ENCODE results near the gene RNF114.
"Not testable (repeated sequence)": the region's sequence is repeated elsewhere in the genome, so short reads cannot be mapped to it uniquely, and the experiment has no call there.

The RNF114 gene, protein sequence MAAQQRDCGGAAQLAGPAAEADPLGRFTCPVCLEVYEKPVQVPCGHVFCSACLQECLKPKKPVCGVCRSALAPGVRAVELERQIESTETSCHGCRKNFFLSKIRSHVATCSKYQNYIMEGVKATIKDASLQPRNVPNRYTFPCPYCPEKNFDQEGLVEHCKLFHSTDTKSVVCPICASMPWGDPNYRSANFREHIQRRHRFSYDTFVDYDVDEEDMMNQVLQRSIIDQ

DNA sequence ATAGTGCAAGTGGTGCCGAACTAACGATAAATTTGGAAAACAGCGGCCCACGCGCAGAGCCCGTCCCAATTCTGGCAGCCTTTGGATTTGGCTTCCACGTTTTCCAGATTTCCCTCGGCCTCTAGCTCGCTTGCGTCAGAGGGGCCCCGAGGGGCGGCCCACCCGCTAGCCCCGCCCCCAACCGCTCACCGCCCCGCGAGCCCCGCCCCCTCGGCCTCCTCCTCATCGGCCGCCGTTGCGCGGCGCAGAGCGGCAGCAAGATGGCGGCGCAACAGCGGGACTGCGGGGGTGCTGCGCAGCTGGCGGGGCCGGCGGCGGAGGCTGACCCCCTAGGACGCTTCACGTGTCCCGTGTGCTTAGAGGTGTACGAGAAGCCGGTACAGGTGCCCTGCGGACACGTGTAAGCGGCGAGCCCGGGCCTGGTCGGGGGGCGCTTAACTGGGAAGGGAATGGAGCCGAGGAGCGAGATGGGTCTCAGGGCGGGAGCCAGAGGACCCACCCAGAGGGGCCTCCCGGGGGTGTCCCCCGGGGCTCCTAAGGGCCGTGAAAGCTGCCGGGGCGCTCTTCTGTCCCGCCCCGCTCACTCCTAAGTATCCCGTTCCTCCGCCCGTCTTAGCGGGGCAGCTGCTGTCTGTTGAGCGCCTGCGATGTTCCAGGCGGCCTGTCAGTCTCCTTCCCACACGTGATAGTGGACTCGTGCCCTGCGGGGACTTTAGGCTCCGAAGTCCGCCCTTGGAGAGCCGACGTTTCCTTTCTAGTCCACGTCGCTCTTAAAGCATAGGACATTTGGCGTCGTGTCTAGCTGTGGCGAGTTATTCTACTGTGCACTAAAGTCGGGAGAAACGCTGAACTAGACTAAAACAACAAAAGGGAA lies at the start of gene RNF114:
TSS of gene RNF114 (plus strand) at position 245 of the 874 bp plus-strand sequence. CDS start at position 261, 16 bp downstream.
- DNase-seq: peak; percentile 97

DNA sequence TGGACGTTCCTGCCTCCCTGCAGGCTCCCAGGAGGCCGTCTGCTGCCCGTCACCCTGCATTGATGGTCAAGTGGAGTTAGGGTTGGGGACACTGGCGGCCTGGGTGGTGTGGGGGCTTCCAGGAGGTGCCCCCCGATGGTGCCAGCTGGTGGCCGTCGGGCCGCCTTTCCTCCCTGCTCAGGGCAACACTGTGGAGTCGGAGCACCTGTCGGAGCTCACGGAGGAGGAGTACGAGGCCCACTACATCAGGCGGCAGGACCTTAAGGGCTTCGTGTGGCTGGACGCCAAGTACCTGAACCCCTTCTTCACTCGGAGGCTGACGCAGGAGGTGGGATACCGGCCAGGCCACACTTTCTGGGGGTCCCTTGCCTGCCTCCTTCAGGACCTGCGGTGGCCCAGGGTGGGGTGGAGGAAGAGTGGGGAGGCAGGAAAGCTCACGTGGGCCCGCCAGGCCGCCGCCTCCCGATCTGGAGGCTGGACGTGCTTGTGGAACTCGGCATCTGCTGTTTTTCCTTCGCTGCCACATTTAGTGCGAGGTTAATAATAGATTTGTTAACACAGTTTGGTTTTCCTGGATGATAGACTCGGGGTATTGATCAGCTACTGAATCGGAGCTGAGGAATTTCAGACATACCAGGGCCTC lies 49.5 kb upstream of the RNF114 start:
- no peak for DNase-seq

DNA sequence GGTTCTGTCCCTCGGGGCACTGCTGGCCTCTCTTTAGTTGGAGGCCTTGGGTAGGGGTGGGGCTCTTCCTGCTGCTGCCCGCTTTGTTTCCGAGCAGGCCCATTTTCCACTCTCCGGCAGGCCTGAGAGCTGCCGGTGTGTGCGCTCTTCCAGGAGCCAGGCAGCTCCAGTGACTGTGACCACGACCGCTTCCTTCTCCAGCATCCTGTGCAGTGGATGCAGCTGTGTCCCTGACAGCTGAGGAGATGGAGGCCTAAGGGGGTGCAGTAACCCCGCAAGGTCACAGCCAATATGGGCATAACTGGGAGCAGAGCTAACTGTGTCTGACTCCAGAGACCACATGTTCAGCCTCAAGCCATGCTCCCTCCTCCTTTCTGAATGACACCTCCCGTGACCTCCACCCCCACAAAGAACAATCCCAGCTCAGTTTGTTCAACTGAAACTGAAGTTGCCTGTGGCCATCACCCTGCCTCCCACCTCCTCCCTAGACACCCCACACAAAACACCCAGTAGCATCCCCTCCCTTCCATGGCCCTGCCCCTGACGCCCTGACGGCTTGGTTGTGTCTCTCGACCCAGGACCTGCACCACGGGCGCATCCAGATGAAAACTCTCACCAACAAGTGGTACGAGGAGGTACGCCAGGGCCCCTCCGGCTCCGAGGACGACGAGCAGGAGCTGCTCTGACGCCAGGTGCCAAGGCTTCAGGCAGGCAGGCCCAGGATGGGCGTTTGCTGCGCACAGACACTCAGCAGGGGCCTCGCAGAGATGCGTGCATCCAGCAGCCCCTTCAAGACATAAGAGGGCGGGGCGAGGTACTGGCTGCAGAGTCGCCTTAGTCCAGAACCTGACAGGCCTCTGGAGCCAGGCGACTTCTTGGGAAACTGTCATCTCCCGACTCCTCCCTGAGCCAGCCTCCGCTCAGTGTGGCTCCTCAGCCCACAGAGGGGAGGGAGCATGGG lies 48.7 kb upstream of the RNF114 start:
- DNase-seq: no peak

DNA sequence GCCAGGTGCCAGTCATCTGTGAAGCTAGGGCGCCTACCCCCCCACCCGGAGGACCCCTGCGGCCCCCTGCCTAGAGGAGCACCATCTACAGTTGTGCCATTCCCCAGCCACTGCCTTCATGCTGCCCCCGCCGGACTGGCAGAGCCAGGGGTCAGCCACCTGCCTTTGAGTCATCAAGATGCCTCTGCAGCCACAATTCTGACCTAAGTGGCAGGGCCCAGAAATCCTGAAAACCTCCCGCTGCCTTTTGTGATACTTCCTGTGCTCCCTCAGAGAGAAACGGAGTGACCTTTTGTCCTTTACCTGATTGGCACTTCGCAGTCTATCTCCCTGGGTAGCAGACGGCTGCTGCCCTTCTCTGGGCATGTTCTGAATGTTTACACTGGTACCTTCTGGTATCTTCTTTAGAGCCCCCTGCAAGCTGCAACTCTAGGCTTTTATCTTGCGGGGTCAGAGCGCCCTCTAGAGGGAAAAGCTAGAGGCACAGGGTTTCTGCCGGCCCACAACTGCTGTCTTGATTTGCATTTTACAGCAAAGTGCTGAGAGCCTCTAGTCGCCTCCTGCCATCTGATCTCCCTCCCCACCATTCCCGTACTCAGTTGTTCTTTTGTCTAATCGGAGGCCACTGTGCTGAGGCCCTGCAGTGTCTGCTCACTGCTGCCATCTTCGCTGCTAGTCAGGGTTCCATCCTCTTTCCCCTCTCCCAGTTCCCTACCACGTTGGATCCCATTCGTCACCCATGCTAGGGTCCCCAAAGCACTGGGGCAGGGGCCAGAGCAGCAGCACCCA lies 47.8 kb upstream of the RNF114 start:
- peak; percentile 50 for DNase-seq

DNA sequence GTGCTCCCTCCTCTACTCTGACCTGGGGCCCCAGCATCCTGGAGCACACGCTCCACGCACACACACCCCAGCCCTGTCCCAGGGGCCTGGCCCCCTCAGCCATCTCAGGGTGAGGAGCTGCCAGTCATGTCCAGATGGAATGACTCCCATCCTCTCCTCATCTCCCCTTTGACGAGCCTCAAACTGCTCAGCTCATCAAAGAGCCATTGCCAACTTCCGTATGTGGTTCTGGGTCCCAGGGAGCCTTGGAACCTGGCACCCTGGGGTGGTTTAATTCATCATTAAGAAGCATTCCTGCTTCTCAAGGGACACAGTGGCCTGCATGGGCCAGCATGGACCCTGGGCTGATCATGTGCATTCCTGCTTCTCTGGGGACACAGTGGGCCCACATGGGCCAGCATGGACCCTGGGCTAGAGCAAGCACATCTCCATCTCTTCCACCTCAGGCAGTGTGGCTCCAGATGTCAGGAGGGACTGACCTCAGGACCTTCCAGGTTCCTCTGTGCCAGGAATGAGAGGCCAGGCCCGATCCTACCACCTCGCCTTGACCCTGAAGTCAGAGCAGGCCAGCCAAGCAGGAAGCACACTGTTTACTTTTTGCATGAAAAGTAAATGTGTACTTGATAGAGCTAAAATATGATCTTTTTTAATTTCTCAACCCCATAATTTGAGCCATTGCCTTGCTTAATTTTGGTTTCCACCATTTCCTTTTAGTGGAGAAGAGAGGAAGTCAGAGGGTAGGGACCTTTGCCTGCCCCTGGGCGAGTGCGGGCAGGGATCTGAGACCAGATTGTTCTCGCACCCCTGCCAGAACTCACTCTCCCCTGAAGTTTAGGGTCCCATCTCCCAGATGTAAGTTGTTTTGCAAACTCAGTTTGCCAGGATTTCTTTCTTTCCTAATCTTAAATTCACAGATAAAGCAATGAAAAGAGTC lies 46.9 kb upstream of the RNF114 start:
- no peak for DNase-seq

DNA sequence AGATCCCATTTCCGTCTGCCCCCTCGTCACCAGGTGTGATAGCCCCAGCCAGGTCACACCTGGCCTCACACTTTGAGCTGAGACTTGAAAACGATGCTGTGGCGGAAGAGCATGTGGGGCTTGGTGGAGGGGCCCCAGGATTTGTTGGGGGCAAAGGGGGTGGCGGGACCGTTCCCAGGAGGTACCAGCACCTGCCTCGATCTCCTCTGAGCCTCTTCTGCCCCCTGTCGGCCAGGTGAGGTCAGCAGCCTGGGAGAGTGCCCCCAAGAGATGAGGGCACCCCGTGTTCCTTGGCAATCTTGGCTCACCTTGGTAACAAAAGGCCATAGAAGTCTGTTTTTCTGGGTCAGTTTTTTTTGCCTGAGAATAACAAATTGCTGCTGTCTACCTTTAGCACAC lies 46.3 kb upstream of the RNF114 start:
- no peak for DNase-seq

DNA sequence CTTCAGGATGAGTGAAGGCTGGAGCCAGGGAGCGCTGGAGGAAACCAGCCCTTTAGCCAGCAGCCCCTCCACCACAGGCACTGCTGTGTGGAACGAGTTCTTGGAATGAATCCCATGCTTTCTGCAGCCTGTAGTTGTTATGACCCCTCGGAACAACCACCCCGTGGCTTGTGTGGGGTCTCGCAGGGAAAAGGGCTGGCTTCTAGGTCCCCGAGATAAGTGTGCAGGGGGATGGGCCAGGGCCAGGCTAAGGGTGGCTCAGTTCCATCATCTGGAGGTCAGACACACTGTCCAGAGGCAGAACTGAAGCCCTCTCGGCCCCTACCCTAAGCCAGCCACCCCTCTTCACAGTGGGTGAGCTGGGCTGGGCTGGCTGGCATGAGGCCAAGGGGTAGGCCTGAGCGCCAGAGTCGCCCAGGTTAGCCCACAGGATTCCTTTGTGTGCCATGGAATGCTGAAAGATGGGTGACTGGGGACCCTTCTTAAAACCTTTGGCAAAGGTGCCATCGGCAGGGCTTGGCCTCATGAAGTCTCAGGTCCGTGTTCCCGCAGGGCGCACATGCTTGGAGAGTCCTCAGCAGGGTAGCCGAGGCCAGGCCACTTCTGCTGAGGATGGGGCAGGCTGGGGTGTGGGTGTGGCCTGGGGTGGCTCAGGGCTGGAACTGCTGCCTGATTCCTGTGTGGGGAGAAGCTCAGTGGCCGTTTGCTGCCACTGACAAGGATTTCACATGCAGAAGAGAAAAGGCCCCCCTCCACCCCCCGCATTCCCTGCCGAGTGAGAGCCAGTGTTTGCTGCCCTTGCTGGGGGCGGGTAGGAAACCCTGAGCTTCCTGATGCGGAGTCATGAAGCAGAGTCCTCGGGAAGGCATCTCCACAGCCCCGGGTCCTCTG lies 45.5 kb upstream of the RNF114 start:
- DNase-seq: no peak

DNA sequence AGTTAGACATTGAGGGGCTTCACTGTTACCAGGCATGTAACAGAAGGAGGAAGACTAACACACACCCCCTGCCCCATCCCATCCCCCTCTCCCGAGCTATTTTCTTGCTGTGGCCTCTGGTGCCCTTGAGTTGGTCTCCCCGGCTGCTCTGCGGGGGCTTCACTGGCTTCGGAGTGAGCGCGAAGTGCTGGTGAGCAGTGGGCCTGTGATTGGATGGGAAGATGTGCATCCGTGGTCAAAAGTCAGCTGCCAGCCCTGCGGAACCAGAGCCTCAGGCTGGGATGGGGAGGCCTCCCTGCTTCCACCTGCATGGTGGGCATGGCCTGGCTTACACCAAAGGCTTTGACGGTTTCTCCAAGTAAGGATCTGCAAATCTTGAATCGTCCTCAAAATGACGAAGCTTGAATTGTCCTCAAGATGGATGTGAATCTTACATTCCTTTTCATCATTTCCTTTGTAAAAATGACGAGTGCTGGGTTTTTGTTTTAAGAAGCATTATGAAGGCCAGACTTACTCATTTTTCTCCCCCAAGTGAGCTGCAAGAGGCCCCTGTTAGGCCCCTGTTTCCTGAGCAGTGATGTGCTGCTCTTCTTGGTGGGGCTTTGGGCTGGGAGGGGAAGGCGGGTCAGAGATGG lies 44.6 kb upstream of the RNF114 start:
- DNase-seq: no peak

DNA sequence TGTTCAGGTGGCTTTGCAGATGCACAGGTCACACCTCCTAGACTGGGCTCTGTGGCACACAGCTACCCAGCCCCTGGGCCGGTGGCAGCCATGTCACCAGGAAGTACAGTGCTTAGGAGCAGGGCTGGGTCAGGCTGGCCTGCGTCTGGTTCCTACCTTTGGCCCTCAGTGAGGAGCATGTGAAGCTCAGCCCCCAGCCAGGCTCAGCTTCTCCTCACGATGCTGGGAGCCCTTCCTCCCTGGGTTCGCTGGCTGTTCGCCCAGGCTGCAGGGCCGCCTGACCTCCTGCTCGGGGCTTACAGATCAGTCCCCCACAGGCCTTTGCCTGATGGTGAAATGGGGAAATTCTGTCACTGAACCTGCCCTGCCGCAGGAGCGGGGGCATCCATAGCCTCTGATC lies 43.9 kb upstream of the RNF114 start:
- DNase-seq: no peak

DNA sequence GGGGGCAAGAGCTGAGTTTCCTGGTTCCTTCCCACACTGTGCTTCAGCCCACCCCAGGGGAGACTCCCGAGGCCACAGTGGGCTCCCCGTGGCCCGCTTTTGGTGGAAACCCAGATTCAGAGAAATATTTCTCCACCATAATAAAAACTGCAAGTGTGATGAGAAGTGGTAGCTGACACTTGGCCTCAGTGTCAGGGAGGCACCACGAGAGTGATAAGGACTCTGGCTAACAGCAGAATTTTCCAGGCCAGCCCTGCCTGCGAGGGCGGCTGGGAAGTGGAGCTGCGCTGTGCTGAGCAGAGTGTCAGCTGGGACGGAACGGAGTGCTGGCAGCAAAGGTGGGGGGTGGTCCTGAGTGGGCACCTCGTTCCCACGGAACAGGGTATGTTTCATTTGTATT lies 43.4 kb upstream of the RNF114 start:
- no peak for DNase-seq

DNA sequence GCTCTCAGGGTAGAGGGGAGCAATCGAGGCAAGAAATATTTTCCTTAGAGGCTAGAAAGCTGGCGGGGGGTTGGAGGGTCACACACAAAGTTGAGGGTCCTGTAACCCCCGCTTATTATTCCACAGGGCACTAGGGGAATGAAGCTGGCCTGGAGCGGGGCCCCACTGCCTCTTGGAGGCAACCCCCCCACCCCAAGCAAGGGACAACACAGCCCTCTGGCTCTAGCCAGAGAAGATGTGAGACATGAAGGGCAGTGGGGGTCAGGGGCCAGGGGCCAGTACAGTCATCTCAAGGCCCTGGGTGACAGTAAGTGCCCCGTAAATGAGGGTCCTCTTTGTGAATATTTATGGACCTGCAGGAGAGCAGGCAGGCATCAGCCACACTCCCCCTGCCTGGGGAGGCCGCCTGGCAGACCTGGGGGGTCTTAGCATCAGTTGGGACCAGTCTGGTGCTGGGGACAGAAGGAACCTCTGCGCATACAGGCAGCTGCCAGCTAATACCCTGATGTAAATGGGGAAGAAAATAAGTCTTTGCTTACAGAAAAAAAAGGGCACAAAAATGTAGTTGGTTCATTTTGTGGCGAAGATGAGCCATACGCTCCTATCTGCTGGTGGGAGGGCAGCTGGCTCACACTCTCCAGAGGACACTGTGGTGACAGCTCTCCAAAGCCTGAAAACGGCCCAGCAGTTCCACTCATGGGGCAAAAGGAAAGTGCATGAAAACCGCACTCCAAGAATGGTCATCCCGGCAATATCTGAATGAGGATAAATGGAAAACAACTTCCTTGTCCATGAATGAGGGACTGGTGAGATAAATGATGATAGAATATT lies 42.7 kb upstream of the RNF114 start:
- DNase-seq: no peak

DNA sequence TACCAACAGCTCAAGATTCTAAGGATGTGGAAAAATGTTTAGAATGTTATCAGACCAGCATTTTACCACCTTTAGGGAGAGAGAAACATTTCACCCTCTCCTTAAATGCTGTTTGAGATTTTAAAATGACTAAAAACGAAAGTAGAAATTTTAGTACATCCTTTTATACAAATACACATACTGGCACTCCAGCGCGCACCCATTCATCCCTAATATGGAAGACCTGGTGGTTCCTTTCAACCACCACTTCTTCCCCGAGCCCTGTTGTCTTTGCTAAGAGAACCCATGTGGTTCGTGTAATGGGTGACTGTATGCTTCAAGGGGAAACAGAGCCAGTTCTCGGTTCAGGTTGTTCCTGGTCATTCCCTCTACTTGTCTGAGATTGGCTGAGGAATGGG lies 42.1 kb upstream of the RNF114 start:
- DNase-seq: no peak

DNA sequence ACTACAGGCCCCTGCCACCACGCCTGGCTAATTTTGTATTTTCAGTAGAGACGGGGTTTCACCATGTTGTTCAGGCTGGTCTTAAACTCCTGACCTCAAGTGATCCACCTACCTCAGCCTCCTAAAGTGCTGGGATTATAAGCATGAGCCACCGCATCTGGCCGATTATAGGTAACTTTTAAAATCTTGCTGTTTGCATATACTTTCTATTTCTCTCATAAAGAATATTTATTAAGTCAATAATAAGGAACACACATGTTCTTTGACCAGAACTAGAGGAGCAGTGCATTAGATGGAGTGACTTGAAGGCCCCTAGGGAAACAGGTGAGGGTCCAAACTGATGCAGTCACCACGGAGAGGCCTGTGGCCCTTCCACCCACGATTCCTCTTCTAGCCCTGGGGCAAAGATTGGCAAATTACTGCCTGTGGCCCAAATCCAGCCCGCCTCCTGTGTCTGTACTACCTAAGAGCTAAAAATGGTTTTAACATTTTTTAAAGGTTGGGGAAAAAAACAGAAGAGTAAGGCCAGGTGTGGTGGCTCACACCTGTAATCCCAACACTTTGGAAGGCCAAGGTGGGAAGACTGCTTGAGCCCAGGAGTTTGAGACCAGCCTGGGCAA lies 40.6 kb upstream of the RNF114 start:
- DNase-seq: not testable (repeated sequence)

DNA sequence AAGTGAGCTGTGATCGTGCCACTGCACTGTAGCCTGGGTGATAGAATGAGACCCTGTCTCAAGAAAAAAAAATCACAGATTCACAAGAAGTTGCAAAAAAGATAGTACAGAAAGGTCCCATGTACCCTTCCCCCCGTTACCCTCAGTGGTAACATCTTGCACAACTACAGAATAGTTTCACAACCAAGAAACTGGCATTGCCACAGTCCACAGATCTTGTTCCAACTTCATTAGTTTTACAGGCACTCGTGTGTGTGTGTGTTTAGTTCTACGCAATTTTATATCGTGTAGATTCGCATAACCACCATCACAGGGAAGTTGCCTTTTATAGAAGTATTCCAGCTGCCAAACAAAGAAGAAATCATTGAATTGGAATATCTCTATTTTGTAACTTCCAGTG lies 40.0 kb upstream of the RNF114 start:
- DNase-seq: no peak

DNA sequence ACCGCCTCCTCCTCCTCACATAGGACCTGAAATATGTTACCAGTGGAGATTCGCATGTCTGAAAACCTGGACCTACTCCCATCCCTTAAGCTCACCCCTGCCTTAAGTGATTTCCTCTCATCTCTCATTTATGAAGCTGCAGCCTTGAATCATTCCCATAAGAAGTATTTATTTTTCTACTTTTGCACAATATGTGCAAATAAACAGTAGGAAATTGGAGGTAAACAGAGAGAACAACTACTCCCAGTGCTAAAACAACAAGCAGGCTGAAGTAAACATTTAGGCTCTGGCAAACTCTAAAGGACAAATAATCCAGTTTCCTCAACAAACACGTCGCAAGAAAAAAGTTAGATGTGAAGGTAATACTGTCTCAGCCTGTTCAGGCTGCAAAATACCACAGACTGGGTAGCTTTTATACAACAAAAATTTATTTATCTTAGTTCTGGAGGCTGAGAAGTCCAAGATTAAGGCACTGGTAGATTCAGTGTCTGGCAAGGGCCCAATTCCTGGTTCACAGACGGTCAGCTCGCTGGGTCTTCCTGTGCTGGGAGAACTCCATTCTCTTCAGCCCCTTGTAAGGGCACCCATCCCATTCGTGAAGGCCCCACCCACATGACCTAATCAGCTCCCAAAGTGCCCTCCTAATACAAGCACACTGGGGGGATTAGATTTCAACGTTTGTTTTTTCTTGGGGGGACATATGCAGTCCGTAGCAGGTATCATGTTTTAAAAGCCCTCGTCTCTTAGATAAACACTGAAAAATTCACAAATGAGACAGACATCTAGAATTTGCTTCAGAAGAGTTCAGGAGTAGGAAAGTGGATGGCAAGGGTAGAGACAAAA lies 36.4 kb upstream of the RNF114 start:
- DNase-seq: no peak

DNA sequence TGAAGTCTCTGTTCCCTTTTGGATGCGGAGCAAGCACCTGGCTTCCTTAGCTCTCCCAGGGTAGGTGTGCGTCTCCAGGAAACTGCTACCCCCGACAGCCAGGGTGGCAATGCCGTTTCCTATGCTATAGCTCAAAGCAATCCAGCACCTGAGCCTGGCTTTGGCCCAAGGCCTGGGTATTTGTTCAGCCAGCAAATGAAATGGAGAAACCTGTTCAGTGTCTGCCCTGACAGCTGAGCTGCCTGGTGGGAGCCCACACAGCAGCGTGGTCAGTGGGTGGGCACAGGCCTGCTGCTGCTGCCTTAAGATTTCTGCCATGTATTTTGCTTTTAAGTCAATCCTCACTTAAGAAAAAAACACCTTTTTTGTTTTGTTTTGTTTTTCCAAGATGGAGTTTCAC lies 34.6 kb upstream of the RNF114 start:
- no peak for DNase-seq

All from NCI-H345 (cell line).